ENCODE measurements around the gene BACH2. TPM values are rescaled to one million over a fixed set of nuclear protein-coding genes. Genes with fewer than 3 reads are reported as not detected.
A peak's percentile ranks its signal among the peaks of the same experiment; 100 is the strongest.
"Not testable (repeated sequence)": the region's sequence is repeated elsewhere in the genome, so short reads cannot be mapped to it uniquely, and the experiment has no call there.

BACH2 gene
- total RNA-seq, 1 donor from 2014 or later: 0.26 TPM

GRCh38 chr6:89974834-89975233, 321.8 kb downstream of the BACH2 start:
- DNase-seq (ENCODE audit: low read depth, low spot score): no peak

GRCh38 chr6:89972025-89972381, 324.6 kb downstream of the BACH2 start:
- DNase-seq (ENCODE audit: low read depth, low spot score): no peak

- not testable (repeated sequence) for DNase-seq (ENCODE audit: low read depth, low spot score)
Measured at GRCh38 chr6:89971338-89972024, 325.2 kb downstream of the BACH2 start.

- DNase-seq (ENCODE audit: low read depth, low spot score): peak; percentile 10
Measured at GRCh38 chr6:89970609-89971337, 325.9 kb downstream of the BACH2 start.

- DNase-seq (ENCODE audit: low read depth, low spot score): no peak
Measured at GRCh38 chr6:89970072-89970471, 326.6 kb downstream of the BACH2 start.

GRCh38 chr6:89966913-89967312, 329.7 kb downstream of the BACH2 start:
- no peak for DNase-seq (ENCODE audit: low read depth, low spot score)

- DNase-seq (ENCODE audit: low read depth, low spot score): no peak
Measured at GRCh38 chr6:89966228-89966544, 330.5 kb downstream of the BACH2 start.

- no peak for DNase-seq (ENCODE audit: low read depth, low spot score)
Measured at GRCh38 chr6:89965441-89966227, 331.0 kb downstream of the BACH2 start.

GRCh38 chr6:89963391-89963790, 333.3 kb downstream of the BACH2 start:
- DNase-seq (ENCODE audit: low read depth, low spot score): no peak

- no peak for DNase-seq (ENCODE audit: low read depth, low spot score)
Measured at GRCh38 chr6:89961481-89961880, 335.2 kb downstream of the BACH2 start.

GRCh38 chr6:89959883-89960282, 336.8 kb downstream of the BACH2 start:
- DNase-seq (ENCODE audit: low read depth, low spot score): no peak

- DNase-seq (ENCODE audit: low read depth, low spot score): no peak
Measured at GRCh38 chr6:89956182-89956581, 340.5 kb downstream of the BACH2 start.

- DNase-seq (ENCODE audit: low read depth, low spot score): no peak
Measured at GRCh38 chr6:89955364-89955763, 341.3 kb downstream of the BACH2 start.

- DNase-seq (ENCODE audit: low read depth, low spot score): no peak
Measured at GRCh38 chr6:89954721-89955148, 341.9 kb downstream of the BACH2 start.

GRCh38 chr6:89952686-89953085, 344.0 kb downstream of the BACH2 start:
- DNase-seq (ENCODE audit: low read depth, low spot score): no peak

GRCh38 chr6:89952105-89952671, 344.5 kb downstream of the BACH2 start:
- DNase-seq (ENCODE audit: low read depth, low spot score): no peak

- DNase-seq (ENCODE audit: low read depth, low spot score): no peak
Measured at GRCh38 chr6:89951574-89952104, 345.0 kb downstream of the BACH2 start.

GRCh38 chr6:89950879-89951391, 345.7 kb downstream of the BACH2 start:
- DNase-seq (ENCODE audit: low read depth, low spot score): no peak

- DNase-seq (ENCODE audit: low read depth, low spot score): no peak
Measured at GRCh38 chr6:89950446-89950845, 346.2 kb downstream of the BACH2 start.

GRCh38 chr6:89948876-89949275, 347.8 kb downstream of the BACH2 start:
- no peak for DNase-seq (ENCODE audit: low read depth, low spot score)

GRCh38 chr6:89944826-89945407, 351.7 kb downstream of the BACH2 start:
- no peak for DNase-seq (ENCODE audit: low read depth, low spot score)

Data from pulmonary artery endothelial cell (primary cell).